Measurements from ENCODE around the gene IGFBP3.

Gene IGFBP3

GRCh38 chr7:45891462-45892402 is 29.3 kb downstream of the IGFBP3 start:
- no peak for DNase-seq

DNA sequence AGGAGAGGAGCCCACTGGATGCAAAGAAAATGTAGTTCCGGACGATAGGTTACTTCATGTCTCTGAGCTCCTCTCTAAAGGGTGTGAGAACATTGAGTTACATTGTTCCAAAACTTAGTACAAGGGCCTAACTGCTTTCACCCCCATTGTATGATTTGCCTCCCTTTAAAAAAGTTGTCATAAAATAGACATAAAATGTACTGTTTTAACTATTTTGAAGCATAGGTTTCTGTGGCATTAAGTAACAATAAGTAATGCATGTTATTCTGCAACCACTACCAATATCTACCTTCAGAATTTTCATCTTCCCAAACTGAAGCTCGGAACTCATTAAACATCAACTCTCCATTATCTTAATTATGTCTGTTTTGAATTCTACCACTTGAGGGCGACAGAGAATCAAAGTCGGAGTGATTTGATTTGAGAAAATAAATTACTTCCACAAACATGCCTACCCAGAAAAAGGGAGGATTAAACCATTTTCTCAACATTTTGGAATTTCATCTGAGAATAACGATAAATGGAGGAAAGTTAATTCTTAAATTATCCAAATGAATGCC is 30.1 kb downstream of the IGFBP3 start:
- DNase-seq = peak in 1 of 5 experiments; percentile 8

DNA sequence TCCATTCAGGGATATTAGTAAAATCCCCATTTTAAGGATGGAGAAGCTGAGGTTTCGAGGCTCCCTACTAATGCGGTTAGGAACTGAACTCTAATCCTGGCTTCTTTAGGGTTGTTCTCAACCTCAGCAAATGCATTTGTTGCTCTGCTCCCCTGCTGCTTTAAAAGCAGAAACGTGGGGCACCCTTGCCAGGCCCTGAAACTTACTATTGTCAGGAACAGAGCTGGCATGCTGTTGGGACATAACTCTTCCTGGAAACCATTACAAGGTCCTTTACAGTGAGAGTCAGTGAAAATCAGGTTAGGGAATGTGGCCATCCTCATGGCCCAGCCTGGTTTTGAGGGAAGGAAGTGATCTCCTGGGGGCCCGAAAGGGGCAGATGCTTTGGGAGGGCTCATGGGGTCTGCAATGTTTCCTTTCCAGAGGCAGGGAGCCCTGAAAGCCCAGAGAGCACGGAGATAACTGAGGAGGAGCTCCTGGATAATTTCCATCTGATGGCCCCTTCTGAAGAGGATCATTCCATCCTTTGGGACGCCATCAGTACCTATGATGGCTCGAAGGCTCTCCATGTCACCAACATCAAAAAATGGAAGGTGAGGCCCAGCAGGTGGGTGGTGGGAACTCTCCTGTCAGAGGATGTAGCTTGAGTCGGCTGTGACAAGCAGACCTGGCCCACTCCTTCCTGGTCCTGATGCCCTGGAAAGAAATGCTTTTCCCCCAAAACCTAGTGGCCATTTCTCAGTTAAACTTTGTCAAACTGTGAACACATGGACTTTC is 30.8 kb downstream of the IGFBP3 start:
- DNase-seq = no peak

DNA sequence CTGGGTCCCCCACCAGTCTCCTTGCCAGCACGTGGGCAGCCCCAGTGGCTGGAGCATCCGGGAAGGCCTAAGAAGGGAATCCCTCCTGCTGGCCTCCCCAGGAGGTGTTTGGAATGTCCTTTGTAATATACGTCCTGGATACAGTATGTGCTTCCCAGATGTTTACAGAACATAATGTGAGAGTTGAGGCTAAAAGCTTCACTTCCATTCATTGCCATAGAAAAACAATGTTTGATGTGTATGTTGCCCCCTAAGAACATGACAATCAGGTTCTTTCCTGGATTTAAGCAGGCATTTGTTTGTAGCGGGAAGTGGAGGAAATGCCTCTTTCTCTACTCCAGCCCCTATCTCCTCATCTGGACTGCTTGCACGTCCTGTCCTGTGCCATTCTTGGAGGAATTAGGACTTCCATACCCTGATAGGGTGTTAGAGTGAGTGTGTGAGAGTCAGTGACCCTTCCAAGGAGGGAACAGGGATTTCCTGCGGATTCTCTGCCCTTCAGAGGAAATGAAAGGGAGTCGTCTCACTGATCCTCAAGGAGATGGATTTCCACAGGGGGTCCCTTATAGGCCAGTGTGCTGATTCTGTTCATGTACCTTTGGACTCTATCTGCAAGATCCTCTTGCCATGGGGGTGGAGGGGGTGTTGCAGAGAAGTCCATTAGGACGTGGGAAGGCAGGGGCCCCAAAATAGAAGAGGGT is 31.6 kb downstream of the IGFBP3 start:
- no peak for DNase-seq

- DNase-seq = no peak
These were observed 32.1 kb downstream of the IGFBP3 start for GRCh38 chr7:45888993-45889366.

DNA sequence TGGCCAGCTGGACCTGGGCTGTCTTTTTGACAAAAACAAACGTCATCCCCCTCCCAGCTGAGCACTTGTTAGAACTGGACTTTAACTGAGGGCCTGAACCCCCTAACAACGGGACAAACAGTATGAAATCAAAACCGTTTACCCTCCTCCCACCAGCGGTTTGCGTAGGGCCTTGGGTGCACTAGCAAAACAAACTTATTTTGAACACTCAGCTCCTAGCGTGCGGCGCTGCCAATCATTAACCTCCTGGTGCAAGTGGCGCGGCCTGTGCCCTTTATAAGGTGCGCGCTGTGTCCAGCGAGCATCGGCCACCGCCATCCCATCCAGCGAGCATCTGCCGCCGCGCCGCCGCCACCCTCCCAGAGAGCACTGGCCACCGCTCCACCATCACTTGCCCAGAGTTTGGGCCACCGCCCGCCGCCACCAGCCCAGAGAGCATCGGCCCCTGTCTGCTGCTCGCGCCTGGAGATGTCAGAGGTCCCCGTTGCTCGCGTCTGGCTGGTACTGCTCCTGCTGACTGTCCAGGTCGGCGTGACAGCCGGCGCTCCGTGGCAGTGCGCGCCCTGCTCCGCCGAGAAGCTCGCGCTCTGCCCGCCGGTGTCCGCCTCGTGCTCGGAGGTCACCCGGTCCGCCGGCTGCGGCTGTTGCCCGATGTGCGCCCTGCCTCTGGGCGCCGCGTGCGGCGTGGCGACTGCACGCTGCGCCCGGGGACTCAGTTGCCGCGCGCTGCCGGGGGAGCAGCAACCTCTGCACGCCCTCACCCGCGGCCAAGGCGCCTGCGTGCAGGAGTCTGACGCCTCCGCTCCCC is 32.7 kb downstream of the IGFBP3 start, which contains the start of gene IGFBP1:
Gene IGFBP1, plus strand, starts transcription at position 304 of the 808 bp plus-strand sequence. Its CDS starts 165 bp downstream, at position 469.
- peak in 1 of 5 experiments; percentile 11 for DNase-seq

DNA sequence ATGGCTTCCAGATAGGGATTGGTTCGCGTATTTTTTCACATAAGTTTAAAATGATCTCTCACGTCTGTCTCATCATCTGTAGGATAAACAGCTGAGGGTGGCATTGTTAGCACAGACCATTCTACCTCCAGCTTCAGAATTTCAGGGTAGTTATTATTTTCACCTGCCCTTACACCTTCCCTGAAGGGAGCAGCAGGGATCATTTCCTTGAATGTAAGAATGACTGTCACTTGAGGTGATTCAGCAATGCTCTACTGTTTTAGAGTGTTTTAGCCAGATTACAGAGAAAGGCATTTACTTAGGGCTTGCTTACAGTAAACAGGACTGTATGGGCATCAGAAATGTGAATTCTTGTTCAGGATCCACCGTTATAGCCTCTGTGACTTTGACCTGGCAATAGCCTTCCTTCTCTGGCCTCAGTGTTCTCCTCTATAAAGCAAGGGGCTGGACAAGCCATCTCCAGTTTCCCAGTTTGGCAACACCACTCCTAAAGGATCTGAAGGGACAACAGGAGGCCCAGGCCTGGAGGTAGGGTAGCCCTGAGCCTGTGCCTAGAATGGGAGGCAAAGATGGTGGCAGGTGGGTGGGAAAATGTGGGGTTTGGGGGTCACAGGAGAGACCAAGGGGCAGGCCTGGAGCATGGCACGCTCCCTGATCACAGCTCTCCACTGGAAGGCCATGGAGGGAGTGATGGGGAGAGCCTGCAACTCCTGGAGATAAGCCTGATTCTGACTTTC is 34.0 kb downstream of the IGFBP3 start:
- DNase-seq = no peak

DNA sequence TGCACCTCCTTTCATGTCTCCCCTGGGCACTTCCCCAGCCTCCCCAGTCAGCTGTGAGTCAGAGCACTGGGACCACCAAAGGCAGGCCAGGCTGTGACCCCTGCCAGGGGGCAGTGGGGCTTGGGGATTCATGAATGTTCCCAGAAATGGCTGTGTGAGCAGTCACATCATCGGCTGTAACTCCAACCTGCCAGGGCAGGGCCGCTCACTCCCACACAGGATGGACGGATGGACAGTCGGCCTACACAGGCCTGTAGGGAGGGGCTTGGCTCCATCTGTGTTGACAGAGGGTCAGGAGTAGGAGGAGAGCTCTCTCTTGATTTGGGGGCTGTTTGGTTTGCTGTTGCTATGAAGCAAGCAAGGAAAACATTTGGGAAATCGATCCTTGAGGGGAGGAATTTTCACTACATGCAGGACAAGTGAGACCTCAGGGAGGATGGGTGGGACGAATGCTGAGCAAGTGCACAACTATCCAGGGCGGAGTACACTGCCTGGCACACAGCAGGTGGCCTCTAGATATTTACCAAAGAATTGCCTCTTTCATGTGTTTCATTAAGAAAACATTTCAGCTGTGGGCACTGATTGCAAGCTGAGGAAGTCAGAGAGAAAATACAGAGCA is 35.7 kb downstream of the IGFBP3 start:
- no peak for DNase-seq

- DNase-seq = no peak
These were observed 36.9 kb downstream of the IGFBP3 start for GRCh38 chr7:45884136-45884535.

GRCh38 chr7:45882465-45882810 is 38.6 kb downstream of the IGFBP3 start:
- DNase-seq = no peak

GRCh38 chr7:45881759-45882464 is 39.2 kb downstream of the IGFBP3 start:
- DNase-seq = no peak

- no peak for DNase-seq
These were observed 39.8 kb downstream of the IGFBP3 start for GRCh38 chr7:45881280-45881758.

DNA sequence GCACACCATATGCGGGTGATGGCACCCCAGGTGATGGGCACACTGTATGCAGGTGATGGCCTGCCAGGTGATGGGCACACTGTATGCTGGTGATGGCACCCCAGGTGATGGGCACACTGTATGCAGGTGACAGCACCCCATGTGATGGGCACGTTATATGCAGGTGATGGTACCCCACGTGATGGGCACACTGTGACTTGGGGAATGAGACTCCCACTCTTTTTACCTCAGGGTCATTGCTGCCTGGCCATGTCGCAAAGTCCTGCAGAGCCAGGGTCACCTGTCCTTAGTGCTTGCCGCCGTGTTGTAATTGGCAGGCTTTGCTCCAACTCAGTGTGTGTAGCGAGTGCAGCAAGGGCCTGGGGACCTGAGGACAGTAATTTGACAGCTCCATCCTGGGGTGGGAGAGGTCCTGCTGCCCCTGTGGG is 40.6 kb downstream of the IGFBP3 start:
- DNase-seq = no peak

DNA sequence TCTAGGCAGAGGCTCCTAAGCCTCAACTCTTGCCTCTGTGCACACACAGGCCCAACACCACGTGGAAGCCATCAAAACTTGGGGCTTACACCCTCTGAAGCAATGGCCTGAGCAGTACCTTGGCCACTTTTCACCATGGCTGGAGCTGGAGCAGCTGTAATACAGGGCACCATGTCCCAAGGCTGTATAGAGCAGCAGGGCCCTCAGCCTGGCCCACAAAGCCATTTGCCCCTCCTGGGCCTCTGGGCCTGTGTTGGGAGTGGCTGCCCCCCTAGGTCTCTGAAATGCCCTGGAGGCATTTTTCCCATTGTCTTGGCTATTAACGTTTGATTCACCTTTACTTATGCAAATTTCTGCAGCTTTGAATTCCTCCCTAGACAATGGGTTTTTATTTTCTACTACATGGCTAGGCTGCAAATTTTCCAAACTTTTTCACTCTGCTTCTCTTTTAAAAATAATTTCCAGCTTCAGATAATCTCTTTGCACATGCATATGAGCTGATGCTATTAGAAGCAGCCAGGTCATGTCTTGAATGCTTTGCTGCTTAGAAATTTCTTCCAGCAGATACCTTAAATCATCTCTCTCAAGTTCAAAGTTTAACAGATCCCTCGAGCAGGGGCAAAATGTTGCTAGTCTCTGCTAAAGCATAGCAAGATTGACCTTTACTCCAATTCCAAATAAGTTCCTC is 42.5 kb downstream of the IGFBP3 start:
- no peak for DNase-seq

DNA sequence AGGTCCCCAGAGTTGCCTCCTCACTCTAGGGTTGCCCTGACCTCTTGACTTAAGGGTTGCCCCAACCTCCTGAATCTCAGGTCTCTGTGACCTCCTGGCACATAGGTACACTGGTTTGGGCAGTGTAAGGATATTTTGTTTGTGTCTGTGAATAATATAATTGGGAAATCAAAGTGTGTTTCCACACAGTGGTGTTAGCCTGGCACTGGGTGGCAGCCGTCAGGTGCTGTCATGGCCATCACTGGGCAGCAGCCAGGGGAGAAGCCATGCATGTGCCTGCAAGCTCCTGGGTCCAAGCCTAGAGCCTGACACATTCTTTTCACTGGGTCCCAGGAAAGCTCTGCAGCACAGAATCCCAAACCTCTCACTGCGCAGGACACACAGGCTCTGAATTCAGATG is 44.6 kb downstream of the IGFBP3 start:
- DNase-seq = no peak

GRCh38 chr7:45874408-45875131 is 46.5 kb downstream of the IGFBP3 start:
- DNase-seq = no peak

DNA sequence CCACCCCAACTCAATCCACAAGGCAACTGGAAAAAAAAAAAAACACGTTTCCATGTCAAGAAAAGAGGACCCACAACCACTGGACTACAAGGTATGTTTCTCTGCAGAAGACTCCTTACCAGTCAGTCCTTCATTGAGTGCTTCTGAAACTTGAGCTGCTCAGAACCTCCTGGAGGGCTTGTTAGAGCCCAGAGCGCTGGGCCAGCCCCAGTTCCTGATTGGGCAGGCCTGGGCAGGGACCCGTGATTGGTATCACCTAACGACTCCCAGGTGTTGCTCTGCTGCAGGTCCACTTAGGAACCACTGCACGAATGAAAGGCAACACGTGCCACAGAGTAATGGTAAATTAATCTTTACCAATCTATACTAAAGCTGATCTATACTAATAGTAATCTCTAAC is 47.7 kb downstream of the IGFBP3 start:
- no peak for DNase-seq

DNA sequence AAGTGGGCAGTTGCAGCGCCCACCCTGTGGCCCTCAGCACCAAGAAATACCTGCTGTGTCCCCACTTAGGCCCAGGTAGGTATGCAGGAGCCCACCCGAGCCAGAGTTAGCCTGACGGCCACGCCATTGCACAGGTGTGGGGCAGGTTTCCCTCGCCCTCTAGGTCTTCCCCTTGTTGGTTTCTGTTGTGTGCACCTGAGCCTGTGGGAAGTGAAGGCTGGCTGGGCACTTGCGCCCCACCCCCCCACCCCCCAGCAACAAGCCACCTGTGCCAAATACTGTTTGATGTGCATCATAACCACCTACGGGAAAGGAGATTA is 48.1 kb downstream of the IGFBP3 start, which contains the start of gene CCDC201:
Gene CCDC201, minus strand, starts transcription at position 48 of the 320 bp plus-strand sequence. CDS start 75 bp downstream, outside the sequence.
- no peak for DNase-seq

Data from T-helper 2 cell (primary cell).